GM18502 (cell line): ENCODE results near the gene GULP1.
A peak's percentile ranks its signal among the peaks of the same experiment; 100 is the strongest.
"Not testable (repeated sequence)": the region's sequence is repeated elsewhere in the genome, so short reads cannot be mapped to it uniquely, and the experiment has no call there.

ENCODE experiments used
- ATAC-seq: cut with Tn5 transposase; IDR thresholded peaks from one replicate; pipeline ENCODE4 v1.9.1; 2021; ENCODE audit warnings: mild to moderate bottlenecking; ENCODE audit not compliant: unreplicated experiment, poor library complexity

GULP1 gene

DNA sequence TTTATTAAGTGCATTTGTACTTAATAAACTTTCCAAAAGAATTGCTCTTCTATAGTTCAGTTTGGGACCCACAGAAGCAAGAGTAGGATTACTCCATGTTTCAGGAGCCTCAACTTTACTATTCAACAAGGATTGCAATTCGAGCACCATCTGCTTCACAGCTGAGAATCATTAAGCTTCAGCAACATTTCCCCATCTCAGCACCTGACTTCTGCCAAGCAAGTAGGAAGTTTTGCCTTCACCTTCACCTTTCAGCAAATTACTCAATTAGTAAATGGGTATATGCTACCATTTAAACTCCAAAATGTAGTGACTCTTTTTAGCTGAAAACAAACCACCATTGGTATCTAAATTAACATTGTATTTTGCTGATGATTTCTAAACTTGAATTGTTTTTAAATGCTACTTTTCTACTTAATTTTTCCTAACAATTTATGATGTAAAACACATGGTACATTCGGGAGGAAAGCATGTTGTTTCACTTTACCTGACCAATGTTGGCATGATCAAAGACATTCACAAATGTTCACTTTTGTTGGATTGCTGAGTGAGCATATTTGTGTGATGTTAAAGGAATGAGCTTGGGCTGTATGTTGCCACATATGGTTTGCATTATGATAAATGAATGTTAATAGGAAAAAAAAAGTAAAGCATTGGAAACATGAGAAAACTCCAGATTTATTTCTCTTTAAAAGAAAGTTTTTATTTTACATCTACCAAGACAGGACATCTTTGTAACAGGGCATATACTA, 159.2 kb downstream of the GULP1 start:
- ATAC-seq, result no peak

- no peak for ATAC-seq
Measured at GRCh38 chr2:188452084-188452483, 160.4 kb downstream of the GULP1 start.

GRCh38 chr2:188456114-188456909, 164.6 kb downstream of the GULP1 start:
- ATAC-seq, result no peak

DNA sequence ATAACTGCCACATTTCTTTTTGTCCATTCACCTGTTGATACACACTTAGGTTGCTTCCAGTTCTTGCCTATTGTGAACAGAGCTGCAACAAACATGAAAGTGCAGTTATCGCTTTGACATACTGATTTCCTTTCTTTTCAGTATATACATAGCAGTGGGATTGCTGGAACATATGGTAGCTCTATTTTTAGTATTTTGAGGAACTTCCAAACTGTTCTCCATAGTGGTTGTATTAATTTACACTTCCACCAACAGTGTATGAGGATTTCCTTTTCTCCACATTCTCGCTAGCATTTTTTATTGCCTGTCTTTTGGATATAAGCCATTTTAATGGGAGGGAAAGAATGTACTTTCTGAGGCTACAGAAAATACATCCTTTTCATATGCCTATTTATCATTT, 167.4 kb downstream of the GULP1 start:
- ATAC-seq, result no peak

DNA sequence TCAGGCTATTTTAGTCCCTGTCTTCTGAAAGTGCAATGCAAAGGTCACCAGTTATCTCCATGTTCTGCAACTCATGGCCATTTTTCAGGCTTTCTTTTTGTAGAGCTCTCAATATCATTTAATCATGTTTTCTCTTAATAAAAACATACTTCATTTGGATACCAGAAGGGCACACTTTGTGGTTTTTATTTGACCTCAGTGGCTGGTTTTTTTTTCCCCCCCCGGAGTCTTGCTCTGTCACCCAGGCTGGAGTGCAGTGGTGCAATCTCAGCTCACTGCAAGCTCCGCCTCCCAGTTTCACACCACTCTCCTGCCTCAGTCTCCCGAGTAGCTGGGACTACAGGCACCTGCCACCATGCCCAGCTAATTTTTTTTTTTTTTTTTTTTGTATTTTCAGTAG, 174.4 kb downstream of the GULP1 start:
- not testable (repeated sequence) for ATAC-seq

- ATAC-seq, result no peak
Measured at GRCh38 chr2:188466761-188467160, 175.1 kb downstream of the GULP1 start.

- ATAC-seq, result no peak
Measured at GRCh38 chr2:188471166-188471565, 179.5 kb downstream of the GULP1 start.

- ATAC-seq, result no peak
Measured at GRCh38 chr2:188473306-188473705, 181.6 kb downstream of the GULP1 start.

DNA sequence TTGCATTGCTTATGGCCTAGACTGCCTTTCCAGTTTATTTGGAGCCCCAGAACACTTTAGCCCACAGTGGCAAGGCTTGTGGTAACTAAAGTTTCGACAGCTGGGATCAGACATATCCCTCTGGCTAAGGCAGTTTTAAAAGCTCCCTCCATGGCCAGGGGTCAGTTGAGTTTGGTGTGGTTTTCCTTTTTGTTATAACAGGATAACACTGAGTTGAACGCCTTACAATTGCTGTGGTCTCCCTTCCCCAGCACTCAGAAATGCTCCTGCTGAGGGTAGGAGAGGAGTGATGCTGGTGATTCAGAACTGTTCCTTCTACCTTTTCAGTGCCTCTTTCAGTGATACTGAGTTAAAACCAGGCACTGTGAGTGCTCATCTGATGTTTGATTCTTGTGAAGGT, 182.6 kb downstream of the GULP1 start:
- no peak for ATAC-seq

DNA sequence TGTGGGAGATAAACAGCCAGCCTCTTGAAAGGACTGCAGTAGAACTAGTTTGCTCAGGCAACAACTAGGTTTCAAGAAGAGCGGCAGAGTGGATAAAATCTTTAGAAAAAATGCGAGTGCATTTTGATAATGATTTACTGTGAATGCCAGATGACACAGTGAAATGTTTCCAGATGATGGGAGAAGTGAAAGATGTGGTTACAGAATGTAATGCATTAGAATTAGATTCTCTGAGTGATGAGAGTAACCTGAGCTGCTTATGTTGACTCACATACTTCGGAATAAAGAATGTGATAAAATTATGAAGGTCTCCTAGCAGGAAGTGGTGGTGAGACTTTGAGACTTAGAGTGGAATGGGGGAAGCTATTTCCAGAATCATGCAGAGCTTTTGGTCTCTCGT, 184.3 kb downstream of the GULP1 start:
- ATAC-seq, result no peak

- no peak for ATAC-seq
Measured at GRCh38 chr2:188477564-188478103, 186.0 kb downstream of the GULP1 start.

GRCh38 chr2:188478724-188479123, 187.1 kb downstream of the GULP1 start:
- ATAC-seq, result peak; percentile 95

DNA sequence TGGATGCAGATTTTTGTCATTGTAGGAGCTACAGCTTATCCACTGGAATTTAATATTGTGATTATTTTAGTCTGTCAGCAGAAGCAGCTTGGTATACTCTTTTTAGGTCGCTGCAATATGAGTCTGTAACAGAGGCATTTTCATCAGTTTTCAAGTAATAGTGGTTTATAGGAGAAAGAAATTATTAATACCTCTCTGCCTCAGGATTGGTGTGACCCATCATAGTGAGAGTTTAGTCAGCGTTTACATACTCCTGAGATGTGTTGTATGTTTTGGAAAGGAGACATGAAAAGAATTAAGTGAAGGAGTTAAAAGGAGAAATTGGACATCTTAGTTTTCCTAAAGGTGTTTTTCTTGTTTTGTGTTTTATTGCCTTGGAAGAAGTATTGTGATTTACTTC, 189.8 kb downstream of the GULP1 start:
- no peak for ATAC-seq

- no peak for ATAC-seq
Measured at GRCh38 chr2:188485496-188485895, 193.8 kb downstream of the GULP1 start.

DNA sequence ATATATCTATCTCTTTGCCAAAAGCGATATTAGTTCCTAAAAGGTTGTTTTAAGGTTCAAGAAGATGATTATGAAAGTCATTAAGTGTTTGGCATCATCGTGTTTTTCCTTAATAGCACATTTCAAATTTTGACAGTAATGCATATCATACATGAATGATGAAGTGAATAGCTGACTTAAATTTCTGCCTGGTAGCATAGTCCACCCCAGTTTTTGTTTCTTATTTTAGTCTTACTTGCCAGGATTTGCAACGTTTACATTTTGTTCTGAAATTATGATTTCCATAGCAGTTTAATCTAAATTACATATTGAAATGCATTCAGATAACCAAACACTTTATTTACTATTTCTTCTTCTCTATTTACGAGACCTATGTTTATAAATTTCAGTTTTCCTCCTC, 201.1 kb downstream of the GULP1 start:
- ATAC-seq, result no peak

- no peak for ATAC-seq
Measured at GRCh38 chr2:188494906-188495305, 203.2 kb downstream of the GULP1 start.

- ATAC-seq, result no peak
Measured at GRCh38 chr2:188495969-188496431, 204.3 kb downstream of the GULP1 start.

DNA sequence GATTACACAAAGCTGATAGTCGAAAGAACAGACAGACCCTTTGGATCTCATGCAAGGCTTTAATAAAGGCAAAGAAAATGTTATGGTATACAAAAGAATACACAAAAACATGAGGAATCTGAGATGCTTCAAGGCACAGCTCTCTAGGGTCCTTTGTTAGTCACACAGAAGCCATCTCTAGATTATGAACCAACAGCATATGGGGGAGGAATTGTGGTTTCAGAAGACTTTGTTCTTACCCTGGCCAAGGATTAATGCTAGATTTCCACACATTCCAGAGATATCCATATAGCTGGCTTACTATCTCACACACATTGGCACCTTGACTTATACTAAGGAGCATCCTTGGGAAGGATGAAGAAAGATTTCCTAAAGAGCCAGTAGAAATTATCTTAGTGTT, 206.1 kb downstream of the GULP1 start:
- no peak for ATAC-seq

DNA sequence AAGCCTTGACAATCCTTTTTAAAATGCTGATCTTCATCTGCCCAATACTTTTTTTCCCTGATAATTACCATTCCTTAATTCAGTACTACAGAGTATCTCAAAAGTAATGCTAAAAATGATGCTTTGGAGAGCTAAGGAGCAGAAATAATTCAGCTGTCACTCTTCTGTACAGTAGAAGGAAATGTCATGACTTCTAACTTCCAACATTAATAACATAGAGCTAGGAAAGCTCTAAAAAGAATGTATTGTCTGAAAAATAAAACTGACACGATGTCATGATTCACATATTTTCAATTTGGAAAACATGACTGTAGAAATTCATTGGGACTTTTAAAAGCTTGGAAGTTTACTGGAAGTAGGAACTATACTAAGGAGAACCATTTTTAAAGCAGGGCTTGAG, 212.3 kb downstream of the GULP1 start:
- no peak for ATAC-seq

DNA sequence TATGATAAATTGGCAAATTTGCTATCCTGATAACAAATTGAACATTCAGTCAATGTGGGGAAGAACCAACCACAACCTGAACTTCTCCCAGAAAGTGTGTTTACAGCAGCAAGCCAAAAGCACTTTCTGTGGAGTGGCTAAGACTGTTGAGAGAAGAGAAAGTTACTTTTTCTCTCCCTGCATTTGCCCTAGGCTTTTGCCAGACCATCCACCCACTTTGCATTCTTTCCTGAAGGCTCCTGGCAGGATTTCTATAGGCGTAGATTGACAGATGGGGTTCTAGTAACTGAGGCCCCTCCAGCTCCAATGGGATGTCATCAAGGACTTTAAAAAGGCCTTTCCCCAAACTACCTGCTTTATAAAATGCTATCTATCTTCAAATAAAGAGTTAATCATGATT, 215.2 kb downstream of the GULP1 start:
- no peak for ATAC-seq

DNA sequence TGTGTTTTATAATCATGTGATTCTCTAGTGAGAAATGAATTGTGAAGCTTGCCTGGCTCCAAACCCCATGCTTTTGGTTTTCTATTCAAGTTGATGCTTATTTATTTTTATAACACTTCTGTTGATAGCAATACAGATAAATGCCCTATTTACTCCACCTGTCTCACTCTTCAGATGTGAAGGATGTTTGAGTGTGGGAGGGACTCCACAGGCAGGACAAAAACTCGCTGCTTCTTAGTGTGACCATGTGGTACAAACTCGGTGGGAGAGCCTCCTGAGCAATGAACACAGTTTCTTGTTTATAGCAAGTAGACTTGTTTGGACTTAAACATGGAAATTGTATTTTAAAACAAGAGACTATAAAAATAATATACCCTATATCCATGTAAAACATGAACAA, 219.7 kb downstream of the GULP1 start:
- no peak for ATAC-seq
